K562 (cell line): Measurements from ENCODE around the gene VPS37B. TPM values are rescaled to one million over a fixed set of nuclear protein-coding genes. Genes with fewer than 3 reads are reported as not detected.

Experiments
- BCL6 ChIP-seq: fragments of 250-450 bp; sonication (Bioruptor Pico); IDR thresholded peaks from 2 replicates; pipeline ENCODE4 v1.4.0; 2020
- BMI1 ChIP-seq: fragments of 150-350 bp; IDR thresholded peaks from 2 replicates; pipeline ENCODE4 v1.6.1; 2014; ENCODE audit warnings: low read length
- COPS2 ChIP-seq: fragments of 450-650 bp; conservative IDR thresholded peaks from 2 replicates; pipeline ENCODE4 v1.6.1; 2016; ENCODE audit warnings: mild to moderate bottlenecking, moderate library complexity
- CREB1 ChIP-seq, 2 experiments: sonication (generic) in 1 of 2; formaldehyde crosslinking in 1 of 2; IDR thresholded peaks; 2 replicates each; pipeline versions ENCODE4 v1.6.1 to v1.8.0; 2012 to 2022; ENCODE audit warnings: inconsistent platforms in 1 of 2, mild to moderate bottlenecking in 1 of 2, missing genetic modification reagents in 1 of 2, moderate library complexity in 1 of 2
- E2F4 ChIP-seq: sonication (generic); formaldehyde crosslinking; IDR thresholded peaks from 2 replicates; pipeline ENCODE4 v1.8.0; 2022; ENCODE audit warnings: mild to moderate bottlenecking, low read depth, missing genetic modification reagents
- LEF1 ChIP-seq: fragments of 450-650 bp; IDR thresholded peaks from 2 replicates; pipeline ENCODE4 v1.6.1; 2016; ENCODE audit warnings: mild to moderate bottlenecking
- MED1 ChIP-seq: sonication (generic); formaldehyde crosslinking; IDR thresholded peaks from 2 replicates; pipeline ENCODE4 v1.8.1; 2023; ENCODE audit warnings: missing genetic modification reagents, borderline replicate concordance
- MTF1 ChIP-seq: fragments of 250-450 bp; sonication (Bioruptor Pico); IDR thresholded peaks from 2 replicates; pipeline ENCODE4 v1.9.0; 2021; ENCODE audit warnings: moderate library complexity, mild to moderate bottlenecking, inconsistent platforms, borderline replicate concordance
- NFIX ChIP-seq: fragments of 250-450 bp; sonication (Bioruptor Pico); IDR thresholded peaks from 2 replicates; pipeline ENCODE4 v1.4.0; 2020; ENCODE audit warnings: low read depth, mild to moderate bottlenecking, moderate library complexity
- RBM22 ChIP-seq: fragments of 200-400 bp; formaldehyde crosslinking; IDR thresholded peaks from 2 replicates; pipeline ENCODE4 v1.6.1; 2018; ENCODE audit warnings: low read length, low read depth; ENCODE audit not compliant: poor library complexity, severe bottlenecking
- SAP30 ChIP-seq: fragments of 200-600 bp; sonication (generic); IDR thresholded peaks from 2 replicates; pipeline ENCODE4 v1.6.1; 2012; ENCODE audit warnings: borderline replicate concordance, low read depth, mild to moderate bottlenecking, moderate library complexity, low read length, control low read depth, inconsistent platforms; ENCODE audit not compliant: insufficient read depth, poor library complexity, severe bottlenecking
- SRSF7 ChIP-seq: fragments of 200-400 bp; formaldehyde crosslinking; optimal IDR thresholded peaks from 2 replicates; pipeline ENCODE3; 2017; ENCODE audit warnings: mild to moderate bottlenecking, low read depth, low read length
- TCF15 ChIP-seq: fragments of 250-450 bp; sonication (Bioruptor Pico); IDR thresholded peaks from 2 replicates; pipeline ENCODE4 v1.8.0; 2022; ENCODE audit warnings: moderate library complexity, mild to moderate bottlenecking, inconsistent platforms
- TGIF2 ChIP-seq: sonication (generic); formaldehyde crosslinking; IDR thresholded peaks from 2 replicates; pipeline ENCODE4 v1.8.1; 2022; ENCODE audit warnings: mild to moderate bottlenecking, missing genetic modification reagents, moderate library complexity
- ZBTB49 ChIP-seq: sonication (generic); formaldehyde crosslinking; IDR thresholded peaks from 2 replicates; pipeline ENCODE4 v1.8.0; 2022; ENCODE audit warnings: missing genetic modification reagents, mild to moderate bottlenecking, borderline replicate concordance
- ZNF124 ChIP-seq: sonication (generic); formaldehyde crosslinking; IDR thresholded peaks from 2 replicates; pipeline ENCODE4 v1.8.1; 2022; ENCODE audit warnings: missing genetic modification reagents
- polyA plus RNA-seq, 8 experiments: library from polyadenylated mRNA; depleted of rRNA in 4 of 8; stranded (reverse) in 5 of 8; unstranded in 3 of 8; fragments of >200 nt; fragmentation: Nextera tagmentation in 2 of 8; fragmentation: Illumina TruSeq in 1 of 8; extraction: Ambion mirVana in 2 of 8; extraction: Trizol in 1 of 8; gene quantifications; 2 replicates each; pipeline versions ENCODE4 v1.2.1 to v1.2.3, GENCODE V29; 2011 to 2014; ENCODE audit warnings: inconsistent platforms in 1 of 8, missing spikeins in 1 of 8
- total RNA-seq, 7 experiments: library from RNA; depleted of rRNA in 6 of 7; stranded (reverse); fragments of >200 nt in 6 of 7; fragmentation: Illumina TruSeq in 2 of 7; extraction: Trizol in 2 of 7; gene quantifications; 2 replicates each; pipeline versions ENCODE4 v1.2.1 to v1.2.3, GENCODE V29; 2011 to 2021; ENCODE audit warnings: low replicate concordance in 1 of 7
- TF ChIP-seq, protein P1 (sequence below): conservative IDR thresholded peaks from 2 replicates; pipeline ENCODE4 v1.6.1; 2011; ENCODE audit warnings: low read depth, mild to moderate bottlenecking, low read length; ENCODE audit not compliant: control insufficient read depth
- TF ChIP-seq, protein P2 (sequence below): fragments of 450-650 bp; IDR thresholded peaks from 2 replicates; pipeline ENCODE4 v1.6.1; 2016; ENCODE audit warnings: mild to moderate bottlenecking

The VPS37B gene
- total and polyA plus RNA-seq, 9 of the 15 experiments (the other 6 are each of a cell fraction or from before 2014, with no cell fraction given): 0.28 to 37.4 (median 17.9) TPM

DNA sequence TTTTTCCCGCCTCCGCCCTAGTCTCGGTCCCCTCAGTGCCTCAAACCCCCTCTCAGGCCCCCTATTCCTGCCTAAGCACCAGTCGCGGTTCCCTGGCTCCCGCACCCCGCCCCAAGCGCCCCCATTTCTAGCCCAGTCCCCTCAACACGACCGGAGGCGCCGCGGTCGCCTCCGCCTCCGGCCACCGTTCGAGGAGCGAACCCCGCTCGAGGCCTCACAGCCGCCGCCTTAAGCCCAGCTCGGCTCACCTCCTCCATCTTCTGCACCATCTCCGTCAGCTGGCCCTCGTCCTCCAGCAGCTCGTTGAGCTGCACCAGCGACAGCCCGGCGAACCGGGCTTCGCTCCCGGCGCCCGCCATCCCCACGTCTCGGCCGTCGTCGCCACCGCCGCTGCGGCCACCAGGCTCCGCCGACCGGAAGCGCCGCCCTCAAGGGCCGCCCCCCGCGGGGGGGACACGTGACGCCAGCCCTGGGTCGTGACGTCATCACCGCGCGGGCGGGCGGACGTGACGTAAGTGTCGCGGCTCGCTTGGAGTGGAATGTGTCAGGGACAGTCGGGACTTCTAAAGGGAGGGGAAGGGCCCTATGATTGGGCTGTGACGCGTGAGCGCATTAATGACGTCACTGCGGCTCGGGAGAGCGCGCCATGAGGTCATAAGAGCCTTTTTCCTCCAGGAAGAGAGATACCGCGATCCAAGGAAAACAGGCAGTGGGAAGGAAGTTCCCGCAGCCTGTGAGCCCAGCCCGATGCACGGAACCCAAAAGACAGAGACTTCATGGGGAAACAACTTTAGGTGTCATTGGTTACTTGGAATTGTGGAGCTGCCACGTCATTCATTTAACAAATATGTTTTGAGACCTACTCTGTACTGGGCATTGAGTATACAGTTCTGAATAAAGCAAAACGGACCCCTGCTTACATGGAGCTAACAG, at the start of gene VPS37B (continued):
- TF ChIP-seq BMI1 (no peak), MTF1 (no peak), ZNF124 (CRISPR knock-in tag) (no peak), MED1 (CRISPR knock-in tag) (no peak), BCL6 (CRISPR knock-in tag) (no peak), SAP30 (no peak), COPS2 (no peak), TCF15 (no peak), RBM22 (no peak), ZBTB49 (CRISPR knock-in tag) (0 out of 2 replicates have a peak, but pooled peaks have one; percentile 74), SRSF7 (no peak), LEF1 (0 out of 2 replicates have a peak, but pooled peaks have one; percentile 12), E2F4 (CRISPR knock-in tag) (no peak), CREB1 (IDR thresholded peaks at IDR 0.05) (peak; percentile 100), CREB1 (CRISPR knock-in tag; IDR thresholded peaks at IDR 0.05) (peak; percentile 100), NFIX (CRISPR knock-in tag) (no peak), TGIF2 (no peak)
- TF ChIP-seq, protein P1, sequence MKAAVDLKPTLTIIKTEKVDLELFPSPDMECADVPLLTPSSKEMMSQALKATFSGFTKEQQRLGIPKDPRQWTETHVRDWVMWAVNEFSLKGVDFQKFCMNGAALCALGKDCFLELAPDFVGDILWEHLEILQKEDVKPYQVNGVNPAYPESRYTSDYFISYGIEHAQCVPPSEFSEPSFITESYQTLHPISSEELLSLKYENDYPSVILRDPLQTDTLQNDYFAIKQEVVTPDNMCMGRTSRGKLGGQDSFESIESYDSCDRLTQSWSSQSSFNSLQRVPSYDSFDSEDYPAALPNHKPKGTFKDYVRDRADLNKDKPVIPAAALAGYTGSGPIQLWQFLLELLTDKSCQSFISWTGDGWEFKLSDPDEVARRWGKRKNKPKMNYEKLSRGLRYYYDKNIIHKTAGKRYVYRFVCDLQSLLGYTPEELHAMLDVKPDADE: peak; percentile 90
- TF ChIP-seq, protein P2, sequence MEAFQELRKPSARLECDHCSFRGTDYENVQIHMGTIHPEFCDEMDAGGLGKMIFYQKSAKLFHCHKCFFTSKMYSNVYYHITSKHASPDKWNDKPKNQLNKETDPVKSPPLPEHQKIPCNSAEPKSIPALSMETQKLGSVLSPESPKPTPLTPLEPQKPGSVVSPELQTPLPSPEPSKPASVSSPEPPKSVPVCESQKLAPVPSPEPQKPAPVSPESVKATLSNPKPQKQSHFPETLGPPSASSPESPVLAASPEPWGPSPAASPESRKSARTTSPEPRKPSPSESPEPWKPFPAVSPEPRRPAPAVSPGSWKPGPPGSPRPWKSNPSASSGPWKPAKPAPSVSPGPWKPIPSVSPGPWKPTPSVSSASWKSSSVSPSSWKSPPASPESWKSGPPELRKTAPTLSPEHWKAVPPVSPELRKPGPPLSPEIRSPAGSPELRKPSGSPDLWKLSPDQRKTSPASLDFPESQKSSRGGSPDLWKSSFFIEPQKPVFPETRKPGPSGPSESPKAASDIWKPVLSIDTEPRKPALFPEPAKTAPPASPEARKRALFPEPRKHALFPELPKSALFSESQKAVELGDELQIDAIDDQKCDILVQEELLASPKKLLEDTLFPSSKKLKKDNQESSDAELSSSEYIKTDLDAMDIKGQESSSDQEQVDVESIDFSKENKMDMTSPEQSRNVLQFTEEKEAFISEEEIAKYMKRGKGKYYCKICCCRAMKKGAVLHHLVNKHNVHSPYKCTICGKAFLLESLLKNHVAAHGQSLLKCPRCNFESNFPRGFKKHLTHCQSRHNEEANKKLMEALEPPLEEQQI: peak; percentile 72; the same call in 1 of the 2 replicates
